K562 (cell line): ENCODE measurements around the gene OMG. TPM values are rescaled to one million over a fixed set of nuclear protein-coding genes. Genes with fewer than 3 reads are reported as not detected.
A peak's percentile ranks its signal among the peaks of the same experiment; 100 is the strongest.

Source experiments
- CEBPG ChIP-seq, 3 experiments: fragments of 200-800 bp in 1 of 3; sonication (Bioruptor generic) in 1 of 3; sonication (generic) in 1 of 3; formaldehyde crosslinking in 1 of 3; IDR thresholded peaks in 2 of 3; conservative IDR thresholded peaks in 1 of 3; 2 replicates each; pipeline versions ENCODE4 v1.6.1 to v1.8.0; 2016 to 2022; ENCODE audit warnings: missing compliant biosample characterization in 2 of 3, missing genetic modification characterization in 2 of 3, mild to moderate bottlenecking in 1 of 3, missing genetic modification reagents in 1 of 3
- DPF2 ChIP-seq: fragments of 450-650 bp; IDR thresholded peaks from 2 replicates; pipeline ENCODE4 v1.6.1; 2016
- EP400 ChIP-seq: fragments of 450-650 bp; IDR thresholded peaks from 2 replicates; pipeline ENCODE4 v1.6.1; 2017; ENCODE audit warnings: antibody characterized with exemption, mild to moderate bottlenecking, moderate library complexity
- JUN ChIP-seq, 2 experiments: sonication (generic) in 1 of 2; formaldehyde crosslinking in 1 of 2; IDR thresholded peaks; 2 replicates each; pipeline versions ENCODE4 v1.6.1 to v1.8.0; 2012 to 2022; ENCODE audit warnings: borderline replicate concordance in 2 of 2, mild to moderate bottlenecking in 2 of 2, improper control_type of control experiment in 1 of 2, low read depth in 1 of 2, low read length in 1 of 2, missing genetic modification reagents in 1 of 2
- KAT2B ChIP-seq: IDR thresholded peaks from one replicate; pipeline ENCODE4 v1.6.1; 2012; ENCODE audit warnings: low read depth, mild to moderate bottlenecking, control low read depth, inconsistent platforms, low read length, moderate library complexity
- MYBL2 ChIP-seq, 2 experiments: fragments of 450-650 bp in 1 of 2; sonication (generic) in 1 of 2; formaldehyde crosslinking in 1 of 2; IDR thresholded peaks; 2 replicates each; pipeline versions ENCODE4 v1.6.1 to v1.8.1; 2017 to 2022; ENCODE audit warnings: borderline replicate concordance in 1 of 2, inconsistent platforms in 1 of 2, low read depth in 1 of 2, mild to moderate bottlenecking in 1 of 2, missing genetic modification reagents in 1 of 2, moderate library complexity in 1 of 2
- NCOA2 ChIP-seq, 2 experiments: fragments of 450-650 bp; IDR thresholded peaks; 2 replicates each; pipeline ENCODE4 v1.6.1; 2018; ENCODE audit warnings: mild to moderate bottlenecking in 2 of 2, moderate library complexity in 1 of 2; ENCODE audit not compliant: partially characterized antibody in 2 of 2
- NR2C2 ChIP-seq, 2 experiments: fragments of 200-800 bp in 1 of 2; sonication (Bioruptor generic) in 1 of 2; sonication (generic) in 1 of 2; formaldehyde crosslinking in 1 of 2; IDR thresholded peaks; 2 replicates each; pipeline versions ENCODE4 v1.6.1 to v1.8.0; 2016 to 2022; ENCODE audit warnings: mild to moderate bottlenecking in 1 of 2, missing compliant biosample characterization in 1 of 2, missing genetic modification characterization in 1 of 2, missing genetic modification reagents in 1 of 2
- PHTF2 ChIP-seq: fragments of 250-450 bp; sonication (Bioruptor Pico); IDR thresholded peaks from 2 replicates; pipeline ENCODE4 v1.5.0; 2021; ENCODE audit warnings: mild to moderate bottlenecking
- PYGO2 ChIP-seq: fragments of 450-650 bp; IDR thresholded peaks from 2 replicates; pipeline ENCODE4 v1.6.1; 2016; ENCODE audit warnings: mild to moderate bottlenecking, missing genetic modification characterization, moderate library complexity, missing compliant biosample characterization
- RBM25 ChIP-seq: fragments of 200-400 bp; formaldehyde crosslinking; IDR thresholded peaks from 2 replicates; pipeline ENCODE4 v1.6.1; 2018; ENCODE audit warnings: low read length, low read depth, moderate library complexity; ENCODE audit not compliant: severe bottlenecking
- RCOR1 ChIP-seq, 2 experiments: IDR thresholded peaks; 2 replicates each; pipeline ENCODE4 v1.6.1; 2012; ENCODE audit warnings: low read depth in 2 of 2, low read length in 2 of 2, borderline replicate concordance in 1 of 2, improper control_type of control experiment in 1 of 2
- SMARCE1 ChIP-seq: fragments of 450-650 bp; IDR thresholded peaks from 2 replicates; pipeline ENCODE4 v1.7.1; 2016; ENCODE audit warnings: mild to moderate bottlenecking
- TCFL5 ChIP-seq: fragments of 250-450 bp; sonication (Bioruptor Pico); conservative IDR thresholded peaks from 2 replicates; pipeline ENCODE4 v1.6.1; 2021; ENCODE audit warnings: mild to moderate bottlenecking, moderate library complexity, matching md5 sums
- TEAD4 ChIP-seq, 2 experiments: sonication (generic) in 1 of 2; formaldehyde crosslinking in 1 of 2; IDR thresholded peaks; 2 replicates each; pipeline versions ENCODE4 v1.6.1 to v1.8.0; 2012 to 2022; ENCODE audit warnings: borderline replicate concordance in 1 of 2, inconsistent platforms in 1 of 2, low read length in 1 of 2, mild to moderate bottlenecking in 1 of 2, missing genetic modification reagents in 1 of 2
- TRIM24 ChIP-seq, 2 experiments: fragments of 450-650 bp; IDR thresholded peaks; 2 replicates each; pipeline ENCODE4 v1.6.1; 2016
- ZNF165 ChIP-seq: fragments of 250-450 bp; sonication (Bioruptor Pico); IDR thresholded peaks from 2 replicates; pipeline ENCODE4 v1.4.0; 2020; ENCODE audit warnings: borderline replicate concordance
- ZNF311 ChIP-seq: fragments of 250-450 bp; sonication (Bioruptor Pico); IDR thresholded peaks from 2 replicates; pipeline ENCODE4 v1.4.0; 2020; ENCODE audit warnings: mild to moderate bottlenecking, moderate library complexity
- ZNF584 ChIP-seq: fragments of 200-800 bp; sonication (Bioruptor generic); IDR thresholded peaks from 2 replicates; pipeline ENCODE4 v1.6.1; 2016; ENCODE audit warnings: low read depth, mild to moderate bottlenecking, missing genetic modification characterization, missing compliant biosample characterization
- ZNF589 ChIP-seq: fragments of 200-800 bp; sonication (Bioruptor generic); IDR thresholded peaks from 2 replicates; pipeline ENCODE4 v1.6.1; 2016; ENCODE audit warnings: low read depth, missing genetic modification characterization, missing compliant biosample characterization
- ZNF696 ChIP-seq: fragments of 250-450 bp; sonication (Bioruptor Pico); conservative IDR thresholded peaks from 2 replicates; pipeline ENCODE4 v1.4.0; 2020; ENCODE audit warnings: mild to moderate bottlenecking, moderate library complexity
- ZNF766 ChIP-seq: fragments of 200-800 bp; sonication (Bioruptor generic); conservative IDR thresholded peaks from 2 replicates; pipeline ENCODE4 v1.6.1; 2016; ENCODE audit warnings: missing genetic modification characterization, missing compliant biosample characterization
- polyA plus RNA-seq, 8 experiments: library from polyadenylated mRNA; depleted of rRNA in 4 of 8; stranded (reverse) in 5 of 8; unstranded in 3 of 8; fragments of >200 nt; fragmentation: Nextera tagmentation in 2 of 8; fragmentation: Illumina TruSeq in 1 of 8; extraction: Ambion mirVana in 2 of 8; extraction: Trizol in 1 of 8; gene quantifications; 2 replicates each; pipeline versions ENCODE4 v1.2.1 to v1.2.3, GENCODE V29; 2011 to 2014; ENCODE audit warnings: inconsistent platforms in 1 of 8, missing spikeins in 1 of 8
- total RNA-seq, 7 experiments: library from RNA; depleted of rRNA in 6 of 7; stranded (reverse); fragments of >200 nt in 6 of 7; fragmentation: Illumina TruSeq in 2 of 7; extraction: Trizol in 2 of 7; gene quantifications; 2 replicates each; pipeline versions ENCODE4 v1.2.1 to v1.2.3, GENCODE V29; 2011 to 2021; ENCODE audit warnings: low replicate concordance in 1 of 7

Gene OMG
- total and polyA plus RNA-seq, 9 of the 15 experiments (the other 6 are each of a cell fraction or from before 2014, with no cell fraction given), result 0.41 TPM; not detected in 8

DNA sequence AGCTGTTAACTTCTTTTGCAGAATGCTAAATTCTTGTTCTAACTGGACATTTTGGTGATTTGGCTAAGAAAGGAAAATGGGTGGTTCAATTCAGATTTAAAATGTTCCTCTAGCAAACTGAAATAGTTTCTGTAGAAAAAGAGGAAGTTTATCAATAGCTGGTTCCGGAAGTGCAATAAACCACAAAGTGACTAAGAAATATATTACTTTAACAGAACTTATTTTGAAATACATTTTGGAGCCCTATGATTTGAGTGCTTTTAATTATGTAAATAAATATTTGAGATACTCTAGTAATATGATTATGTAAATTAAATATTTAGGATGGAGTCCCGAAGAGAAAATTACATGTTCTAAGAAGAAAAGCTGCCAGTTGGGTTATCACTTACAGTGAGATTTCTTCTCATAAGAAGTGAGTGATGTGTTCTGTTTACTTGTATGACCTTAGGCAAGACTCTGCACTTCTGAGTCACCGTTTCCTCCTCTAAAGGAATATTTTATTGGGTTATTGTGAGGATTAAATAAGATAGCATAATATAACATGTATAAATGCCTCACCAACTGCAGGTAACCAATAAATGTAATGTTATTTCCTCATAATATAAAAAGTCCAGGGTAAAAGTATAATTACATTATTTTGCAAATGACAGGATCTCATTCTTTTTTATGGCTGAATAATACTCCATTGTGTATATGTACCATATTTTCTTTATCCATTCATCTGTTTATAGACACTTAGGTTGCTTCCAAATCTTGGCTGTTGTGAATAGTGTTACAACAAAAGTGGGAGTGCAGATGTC is 17.1 kb upstream of the OMG start, which contains the start of gene EVI2B (continued):
- TF ChIP-seq JUN (IDR thresholded peaks at IDR 0.05; ENCODE audit: borderline replicate concordance, low read depth, low read length) (peak; percentile 62; the same call in 1 of the 2 replicates), JUN (CRISPR knock-in tag; IDR thresholded peaks at IDR 0.05; ENCODE audit: borderline replicate concordance) (no peak), RCOR1 (IDR thresholded peaks at IDR 0.05; ENCODE audit: borderline replicate concordance in 1 of 2, low read depth in 2 of 2, low read length in 2 of 2) (0 out of 4 replicates have a peak, but pooled peaks of 1 of the 2 experiments have one; percentile 5), NCOA2 (IDR thresholded peaks at IDR 0.05; ENCODE audit: partially characterized antibody in 2 of 2) (no peak), ZNF584 (CRISPR knock-in tag) (0 out of 2 replicates have a peak, but pooled peaks have one; percentile 63), PHTF2 (CRISPR knock-in tag) (no peak), MYBL2 (IDR thresholded peaks at IDR 0.05; ENCODE audit: low read depth) (peak; percentile 52; the same call in 1 of the 2 replicates), MYBL2 (CRISPR knock-in tag; IDR thresholded peaks at IDR 0.05; ENCODE audit: borderline replicate concordance) (no peak), ZNF766 (CRISPR knock-in tag) (peak; percentile 88), ZNF165 (CRISPR knock-in tag) (no peak), CEBPG (CRISPR knock-in tag; IDR thresholded peaks at IDR 0.05) (no peak), CEBPG (tag; conservative IDR thresholded peaks at IDR 0.05 in 1 of 2, IDR thresholded peaks at IDR 0.05 in 1 of 2) (peak in 1 of 2 experiments; percentile 58; a peak in 1 of 4 replicates), ZNF311 (CRISPR knock-in tag) (0 out of 2 replicates have a peak, but pooled peaks have one; percentile 44), TEAD4 (IDR thresholded peaks at IDR 0.05; ENCODE audit: low read length) (peak; percentile 31; the same call in 1 of the 2 replicates), TEAD4 (CRISPR knock-in tag; IDR thresholded peaks at IDR 0.05; ENCODE audit: borderline replicate concordance) (no peak), PYGO2 (no peak), RBM25 (peak; percentile 74), TRIM24 (IDR thresholded peaks at IDR 0.05) (peak in 1 of 2 experiments; percentile 14; a peak in 1 of 4 replicates), TCFL5 (CRISPR knock-in tag) (no peak), ZNF696 (CRISPR knock-in tag) (no peak), ZNF589 (CRISPR knock-in tag) (0 out of 2 replicates have a peak, but pooled peaks have one; percentile 35), EP400 (0 out of 2 replicates have a peak, but pooled peaks have one; percentile 38), KAT2B (no peak), DPF2 (peak; percentile 75; the same call in 1 of the 2 replicates), NR2C2 (CRISPR knock-in tag; IDR thresholded peaks at IDR 0.05) (no peak), NR2C2 (tag; IDR thresholded peaks at IDR 0.05) (peak; percentile 48; the same call in 1 of the 2 replicates), SMARCE1 (peak; percentile 89)
